Endometrium (tissue), 2 donors: ENCODE measurements around the gene CAB39.
"Not testable (repeated sequence)": the region's sequence is repeated elsewhere in the genome, so short reads cannot be mapped to it uniquely, and the experiment has no call there.

Experiments
- FAIRE-seq: peaks from 2 replicates; lab custom pipeline; 2012; peaks lifted over from hg19 to GRCh38; lab: Jason Lieb, UNC
- donor health status: control.
- donor health status: control.

CAB39 gene

GRCh38 chr2:230715201-230715600 is 2.6 kb downstream of the CAB39 start:
- no peak for FAIRE-seq

GRCh38 chr2:230716588-230716987 is 3.9 kb downstream of the CAB39 start:
- no peak for FAIRE-seq

- no peak for FAIRE-seq
Measured at GRCh38 chr2:230717600-230717999, 5.0 kb downstream of the CAB39 start.

GRCh38 chr2:230719340-230719739 is 6.7 kb downstream of the CAB39 start:
- no peak for FAIRE-seq

- no peak for FAIRE-seq
Measured at GRCh38 chr2:230721712-230722111, 9.1 kb downstream of the CAB39 start.

GRCh38 chr2:230722207-230722885 is 9.7 kb downstream of the CAB39 start:
- no peak for FAIRE-seq

GRCh38 chr2:230723363-230723762 is 10.7 kb downstream of the CAB39 start:
- FAIRE-seq = no peak

GRCh38 chr2:230724957-230725356 is 12.3 kb downstream of the CAB39 start:
- not testable (repeated sequence) for FAIRE-seq

GRCh38 chr2:230731512-230731911 is 18.9 kb downstream of the CAB39 start:
- FAIRE-seq = no peak

- no peak for FAIRE-seq
Measured at GRCh38 chr2:230732914-230733401, 20.3 kb downstream of the CAB39 start.

- no peak for FAIRE-seq
Measured at GRCh38 chr2:230734247-230735175, 21.9 kb downstream of the CAB39 start.

- FAIRE-seq = no peak
Measured at GRCh38 chr2:230735884-230736283, 23.2 kb downstream of the CAB39 start.

- no peak for FAIRE-seq
Measured at GRCh38 chr2:230737300-230737699, 24.7 kb downstream of the CAB39 start.

GRCh38 chr2:230737791-230738226 is 25.2 kb downstream of the CAB39 start:
- FAIRE-seq = no peak

GRCh38 chr2:230738391-230738811 is 25.8 kb downstream of the CAB39 start:
- FAIRE-seq = no peak

GRCh38 chr2:230738924-230739323 is 26.3 kb downstream of the CAB39 start:
- FAIRE-seq = no peak

GRCh38 chr2:230739961-230740360 is 27.3 kb downstream of the CAB39 start:
- no peak for FAIRE-seq

GRCh38 chr2:230742781-230743180 is 30.1 kb downstream of the CAB39 start:
- no peak for FAIRE-seq

GRCh38 chr2:230746213-230746612 is 33.6 kb downstream of the CAB39 start:
- no peak for FAIRE-seq

GRCh38 chr2:230748087-230748486 is 35.4 kb downstream of the CAB39 start:
- no peak for FAIRE-seq

- FAIRE-seq = no peak
Measured at GRCh38 chr2:230749111-230749510, 36.5 kb downstream of the CAB39 start.

- FAIRE-seq = peak; percentile 70
Measured at GRCh38 chr2:230751062-230751461, 38.4 kb downstream of the CAB39 start.

- FAIRE-seq = no peak
Measured at GRCh38 chr2:230754200-230754599, 41.6 kb downstream of the CAB39 start.
